ENCODE data around the gene SORBS2.

The SORBS2 gene

DNA sequence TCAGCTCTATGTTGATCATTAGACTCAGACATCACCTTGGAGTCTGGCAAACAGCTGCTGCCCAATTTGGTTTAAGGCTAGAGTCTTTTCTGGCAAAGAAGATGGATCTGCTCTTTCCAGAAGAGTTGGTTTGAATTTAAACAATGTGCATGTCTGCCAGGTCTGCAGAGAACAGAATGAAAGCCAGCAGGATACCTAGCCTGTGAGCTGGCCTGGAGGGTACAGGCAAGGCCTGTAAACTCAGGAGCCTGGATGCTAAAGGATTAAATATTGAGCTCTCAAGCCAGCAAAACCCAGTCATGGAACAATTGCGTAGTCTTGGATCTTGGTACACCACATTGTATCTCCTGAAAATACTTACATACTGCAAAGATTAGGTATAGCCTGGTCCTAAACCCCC is 261.1 kb downstream of the SORBS2 start:
- DNase-seq (ENCODE audit: low read depth): no peak

DNA sequence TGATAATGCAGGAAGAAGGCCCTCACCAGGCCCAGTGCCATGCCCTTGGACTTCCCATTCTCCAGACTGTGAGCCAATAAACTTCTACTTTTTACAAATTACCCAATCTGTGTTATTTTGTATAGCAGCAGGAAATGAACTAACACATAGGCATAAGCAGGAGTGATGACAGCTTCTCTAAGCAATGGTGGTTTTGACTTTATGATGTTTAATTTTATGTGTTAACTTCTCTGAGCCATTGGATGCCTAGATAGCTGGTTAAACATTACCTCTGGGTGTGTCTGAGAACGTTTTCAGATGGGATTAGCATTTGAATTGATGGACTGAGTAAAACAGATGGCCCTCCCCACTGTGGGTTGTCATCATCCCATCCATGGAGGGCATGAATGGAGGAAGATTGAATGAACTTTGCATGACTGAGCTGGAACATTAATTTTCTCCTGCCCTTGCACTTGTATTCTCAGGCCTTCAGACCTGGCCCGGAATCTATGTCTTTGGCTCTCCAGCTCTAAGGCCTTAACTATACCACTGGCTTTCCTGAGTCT is 262.8 kb downstream of the SORBS2 start:
- no peak for DNase-seq (ENCODE audit: low read depth)

DNA sequence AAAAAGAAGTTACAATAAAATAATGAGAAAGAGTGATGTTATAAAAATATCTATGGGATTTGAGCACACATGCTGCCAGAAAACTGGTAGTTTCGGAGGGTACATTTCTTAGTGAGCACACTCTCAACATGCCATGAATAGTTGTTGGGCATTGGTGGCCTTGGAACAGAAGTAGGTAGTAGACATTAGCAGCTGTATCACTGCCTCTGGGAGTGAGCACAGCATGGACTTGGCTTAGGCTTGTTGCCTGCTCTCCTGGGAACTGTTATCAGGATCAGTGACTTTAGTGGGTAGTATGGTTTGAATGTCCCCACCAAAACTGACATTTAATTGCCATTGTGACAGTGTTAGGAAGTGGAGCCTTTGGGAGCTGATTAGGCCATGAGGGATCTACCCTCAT is 263.4 kb downstream of the SORBS2 start:
- DNase-seq (ENCODE audit: low read depth): no peak

DNA sequence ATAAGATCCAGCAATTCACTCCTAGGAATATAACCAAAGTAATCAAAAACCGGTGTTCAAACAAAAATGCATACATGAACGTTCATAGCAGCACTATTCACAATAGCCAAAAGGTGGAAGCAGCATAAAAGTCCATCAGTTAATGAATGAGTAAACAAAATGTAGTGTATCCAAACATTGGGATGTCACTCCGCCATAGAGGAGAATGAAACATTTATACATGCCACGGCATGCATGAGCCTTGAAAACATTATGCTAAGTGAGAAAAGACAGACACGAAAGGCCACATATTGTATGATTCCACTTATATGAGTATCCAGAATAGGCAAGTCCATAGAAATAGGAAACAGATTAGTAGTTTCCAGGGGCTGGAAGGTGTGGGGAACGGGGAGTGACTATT is 265.7 kb downstream of the SORBS2 start:
- no peak for DNase-seq (ENCODE audit: low read depth)

DNA sequence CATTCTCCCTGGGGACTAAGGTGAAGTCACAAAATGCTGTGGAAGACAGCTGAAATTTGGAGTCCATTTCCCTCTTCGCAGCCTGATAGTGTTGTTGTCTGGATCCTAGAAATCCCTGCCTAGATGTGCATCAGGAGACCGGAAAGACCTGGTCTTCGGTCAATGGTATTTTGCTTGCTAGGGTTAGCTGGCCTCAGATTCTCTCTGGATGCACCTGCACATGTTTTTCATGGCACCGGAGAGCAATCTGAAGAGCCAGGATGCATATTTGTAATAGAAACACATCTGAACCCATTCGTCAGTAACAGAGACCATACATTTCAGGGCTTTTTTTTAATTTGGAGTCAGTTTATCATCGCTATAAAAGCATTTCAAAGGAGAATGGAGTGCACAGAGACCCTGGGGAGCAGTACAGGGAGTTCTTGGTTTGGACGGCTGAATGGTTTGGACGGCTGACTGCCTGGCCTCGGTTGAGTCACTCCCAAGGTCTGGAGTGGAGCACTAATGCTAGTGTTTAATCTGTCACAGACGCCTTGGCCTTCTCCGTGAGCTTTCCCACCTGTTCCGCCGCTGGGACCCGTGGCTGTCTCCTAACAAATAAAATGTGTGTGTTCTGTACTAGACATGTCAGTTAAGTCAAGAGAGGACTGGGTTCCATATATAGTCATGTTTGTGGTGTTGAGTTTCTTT is 269.2 kb downstream of the SORBS2 start:
- no peak for DNase-seq (ENCODE audit: low read depth)

GRCh38 chr4:185541251-185541727 is 270.7 kb downstream of the SORBS2 start:
- no peak for DNase-seq (ENCODE audit: low read depth)

DNA sequence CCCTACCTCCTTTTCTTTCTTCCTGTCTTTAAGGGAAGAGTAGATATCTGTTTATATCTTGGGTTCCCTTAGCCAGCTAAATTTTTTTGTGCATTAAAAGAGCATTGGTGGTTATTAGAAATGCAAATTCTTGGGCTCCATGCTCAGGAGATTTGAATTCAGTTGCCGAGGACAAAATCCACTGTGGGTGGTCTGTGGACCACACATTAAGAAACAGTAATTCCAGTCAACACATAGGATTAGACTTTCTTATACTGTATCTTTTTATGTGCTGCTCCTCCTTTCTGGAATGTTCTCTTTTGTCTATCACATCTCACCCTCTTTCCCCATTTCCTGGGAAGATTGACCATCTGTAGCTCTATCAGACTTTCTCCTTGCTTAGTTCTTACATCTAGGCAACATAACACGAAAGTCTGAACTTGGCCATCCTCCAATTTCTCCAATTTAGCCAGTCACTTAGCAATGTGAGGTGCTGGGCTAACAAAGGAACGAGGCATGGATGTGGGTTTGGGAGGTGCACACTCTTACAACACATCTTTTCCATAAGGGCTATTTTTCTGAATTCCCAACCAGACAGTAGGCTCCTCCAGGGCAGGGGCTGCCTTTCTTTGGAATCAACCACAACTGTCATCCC is 271.4 kb downstream of the SORBS2 start:
- DNase-seq (ENCODE audit: low read depth): no peak

DNA sequence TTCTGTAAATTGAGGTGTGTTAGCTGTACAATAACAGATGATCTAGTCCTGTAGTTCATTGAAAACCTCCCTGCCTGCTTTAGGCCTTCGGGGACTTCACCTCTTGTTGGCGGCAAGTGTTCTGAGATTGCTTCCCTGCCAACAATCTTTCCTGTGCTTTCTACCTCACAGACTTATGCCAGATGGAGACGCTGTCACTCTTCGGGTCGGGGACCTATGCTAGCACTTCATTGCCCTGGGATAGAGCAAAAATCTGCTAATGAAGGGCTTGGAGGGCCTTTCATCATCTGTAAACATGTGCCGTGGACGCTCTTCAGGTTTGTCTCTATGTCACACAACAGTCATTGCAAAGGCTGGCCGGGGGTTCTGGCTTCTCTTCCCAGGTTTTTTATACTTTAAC is 272.0 kb downstream of the SORBS2 start:
- DNase-seq (ENCODE audit: low read depth): no peak

- DNase-seq (ENCODE audit: low read depth): no peak
These were observed 273.2 kb downstream of the SORBS2 start for GRCh38 chr4:185538806-185539205.

DNA sequence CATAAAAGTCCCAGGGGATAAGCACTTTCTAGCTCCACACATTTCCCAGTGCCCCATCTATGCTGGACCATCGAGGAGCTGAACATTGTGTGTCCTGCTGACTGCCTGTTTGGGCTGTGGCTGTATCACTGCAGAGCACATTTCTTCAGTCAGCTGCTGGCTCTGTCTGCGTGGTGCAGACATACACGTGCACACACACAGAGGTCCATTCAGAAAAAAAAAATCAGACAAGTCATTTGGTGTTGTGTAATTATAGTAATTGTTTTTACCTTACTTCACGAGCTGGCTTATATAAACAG is 275.6 kb downstream of the SORBS2 start:
- DNase-seq (ENCODE audit: low read depth): no peak

DNA sequence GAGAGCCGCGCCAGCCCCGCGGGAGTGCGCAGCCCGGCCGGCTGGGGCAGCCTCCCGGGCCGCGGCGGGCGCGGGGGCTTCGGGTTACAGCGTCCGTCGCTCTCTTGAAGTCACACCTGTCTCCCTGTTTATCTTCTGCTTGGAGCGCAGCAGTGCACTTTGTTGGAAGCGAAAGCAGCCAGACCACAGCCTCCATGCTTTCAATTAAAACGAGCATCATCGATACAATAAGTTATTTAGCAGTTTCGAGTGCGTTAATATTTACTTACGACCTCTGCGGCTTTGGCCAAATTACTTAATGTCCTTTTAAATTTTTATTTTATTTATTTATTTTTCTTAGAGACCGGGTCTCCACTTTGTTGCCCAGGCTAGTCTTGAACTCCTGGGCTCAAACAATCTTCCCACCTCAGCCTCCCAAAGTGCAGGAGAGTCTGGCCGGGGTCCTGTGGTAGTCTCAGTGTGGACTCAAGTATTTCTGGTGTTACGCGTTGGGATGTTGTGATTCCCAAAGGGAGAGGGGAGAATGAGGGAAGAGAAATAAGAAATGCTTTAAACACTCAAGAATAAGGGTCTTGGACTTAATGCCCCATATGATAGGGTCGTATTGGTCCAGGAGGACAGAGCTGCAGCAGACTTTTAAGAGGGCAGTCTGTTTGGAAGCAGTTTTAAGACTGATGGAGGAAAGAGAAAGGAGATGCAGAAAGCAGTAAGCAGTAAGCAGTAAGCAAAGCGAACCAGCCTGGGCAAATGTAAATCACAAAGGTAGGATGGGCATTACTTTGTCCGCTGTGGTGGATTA is 276.2 kb downstream of the SORBS2 start:
- DNase-seq (ENCODE audit: low read depth): no peak
